K562 (cell line): Measurements from ENCODE around the gene IL23A. TPM values are rescaled to one million over a fixed set of nuclear protein-coding genes. Genes with fewer than 3 reads are reported as not detected.

ENCODE experiments used
- ARID1B ChIP-seq: fragments of 450-650 bp; IDR thresholded peaks from 2 replicates; pipeline ENCODE4 v1.6.1; 2016; ENCODE audit warnings: antibody characterized with exemption, mild to moderate bottlenecking, inconsistent platforms
- CC2D1A ChIP-seq: fragments of 450-650 bp; IDR thresholded peaks from 2 replicates; pipeline ENCODE4 v1.6.1; 2017; ENCODE audit warnings: mild to moderate bottlenecking
- CREM ChIP-seq: IDR thresholded peaks from 2 replicates; pipeline ENCODE4 v1.6.1; 2014; ENCODE audit warnings: antibody characterized with exemption, low read depth
- ETV6 ChIP-seq, 3 experiments: fragments of 150-350 bp in 1 of 3; sonication (generic) in 1 of 3; formaldehyde crosslinking in 1 of 3; IDR thresholded peaks; 2 replicates each; pipeline versions ENCODE4 v1.6.1 to v1.8.0; 2014 to 2022; ENCODE audit warnings: borderline replicate concordance in 2 of 3, low read depth in 2 of 3, antibody characterized with exemption in 1 of 3, low read length in 1 of 3, mild to moderate bottlenecking in 1 of 3, missing genetic modification reagents in 1 of 3
- HOXB6 ChIP-seq: fragments of 250-450 bp; sonication (Bioruptor Pico); IDR thresholded peaks from 2 replicates; pipeline ENCODE4 v1.5.1; 2022; ENCODE audit warnings: mild to moderate bottlenecking, borderline replicate concordance
- MAZ ChIP-seq, 2 experiments: fragments of 450-650 bp in 1 of 2; sonication (generic) in 1 of 2; formaldehyde crosslinking; IDR thresholded peaks in 1 of 2; conservative IDR thresholded peaks in 1 of 2; 2 replicates each; pipeline versions ENCODE4 v1.4.0 to v1.5.0; 2020; ENCODE audit warnings: mild to moderate bottlenecking in 1 of 2, missing genetic modification reagents in 1 of 2
- MEF2A ChIP-seq: IDR thresholded peaks from 2 replicates; pipeline ENCODE4 v1.6.1; 2011; ENCODE audit warnings: low read depth, mild to moderate bottlenecking, low read length, moderate library complexity; ENCODE audit not compliant: control insufficient read depth
- NFIC ChIP-seq: fragments of 450-650 bp; IDR thresholded peaks from 2 replicates; pipeline ENCODE4 v1.6.1; 2017; ENCODE audit warnings: mild to moderate bottlenecking, inconsistent platforms
- PHF21A ChIP-seq: fragments of 450-650 bp; IDR thresholded peaks from 2 replicates; pipeline ENCODE4 v1.6.1; 2017; ENCODE audit warnings: low read depth, borderline replicate concordance
- PRPF4 ChIP-seq: fragments of 200-400 bp; formaldehyde crosslinking; IDR thresholded peaks from one replicate; pipeline ENCODE4 v1.6.1; 2017; ENCODE audit warnings: low read length, low read depth, mild to moderate bottlenecking; ENCODE audit not compliant: insufficient read depth, poor library complexity, severe bottlenecking
- RAD21 ChIP-seq, 2 experiments: fragments of 250-450 bp in 1 of 2; fragments of 450-650 bp in 1 of 2; sonication (Bioruptor Pico) in 1 of 2; formaldehyde crosslinking in 1 of 2; IDR thresholded peaks in 1 of 2; conservative IDR thresholded peaks in 1 of 2; 2 replicates each; pipeline versions ENCODE4 v1.4.0 to v1.8.0; 2020 to 2022; ENCODE audit warnings: mild to moderate bottlenecking in 2 of 2, moderate library complexity in 1 of 2
- RUNX1 ChIP-seq: sonication (generic); IDR thresholded peaks from 2 replicates; pipeline ENCODE4 v1.6.1; 2016; ENCODE audit warnings: antibody characterized with exemption, low read depth
- TARDBP ChIP-seq: fragments of 450-650 bp; IDR thresholded peaks from 2 replicates; pipeline ENCODE4 v1.6.1; 2016
- TRIM24 ChIP-seq, 2 experiments: fragments of 450-650 bp; IDR thresholded peaks; 2 replicates each; pipeline ENCODE4 v1.6.1; 2016
- ZEB2 ChIP-seq: fragments of 450-650 bp; IDR thresholded peaks from 2 replicates; pipeline ENCODE4 v1.6.1; 2016
- ZNF165 ChIP-seq: fragments of 250-450 bp; sonication (Bioruptor Pico); IDR thresholded peaks from 2 replicates; pipeline ENCODE4 v1.4.0; 2020; ENCODE audit warnings: borderline replicate concordance
- polyA plus RNA-seq, 8 experiments: library from polyadenylated mRNA; depleted of rRNA in 4 of 8; stranded (reverse) in 5 of 8; unstranded in 3 of 8; fragments of >200 nt; fragmentation: Nextera tagmentation in 2 of 8; fragmentation: Illumina TruSeq in 1 of 8; extraction: Ambion mirVana in 2 of 8; extraction: Trizol in 1 of 8; gene quantifications; 2 replicates each; pipeline versions ENCODE4 v1.2.1 to v1.2.3, GENCODE V29; 2011 to 2014; ENCODE audit warnings: inconsistent platforms in 1 of 8, missing spikeins in 1 of 8
- total RNA-seq, 7 experiments: library from RNA; depleted of rRNA in 6 of 7; stranded (reverse); fragments of >200 nt in 6 of 7; fragmentation: Illumina TruSeq in 2 of 7; extraction: Trizol in 2 of 7; gene quantifications; 2 replicates each; pipeline versions ENCODE4 v1.2.1 to v1.2.3, GENCODE V29; 2011 to 2021; ENCODE audit warnings: low replicate concordance in 1 of 7
- TF ChIP-seq, protein P1 (sequence below): fragments of 450-650 bp; IDR thresholded peaks from 2 replicates; pipeline ENCODE4 v1.6.1; 2016; ENCODE audit warnings: low read depth, mild to moderate bottlenecking, moderate library complexity
- TF ChIP-seq, protein P2 (sequence below): fragments of 450-650 bp; formaldehyde crosslinking; IDR thresholded peaks from 2 replicates; pipeline ENCODE4 v1.4.0; 2020; ENCODE audit warnings: mild to moderate bottlenecking
- TF ChIP-seq, protein P3 (sequence below): fragments of 450-650 bp; conservative IDR thresholded peaks from 2 replicates; pipeline ENCODE4 v1.6.1; 2016; ENCODE audit warnings: missing genetic modification characterization, low read depth, mild to moderate bottlenecking, control low read depth, missing compliant biosample characterization
- TF ChIP-seq, protein P4 (sequence below), 2 experiments: IDR thresholded peaks; 2 replicates each; pipeline ENCODE4 v1.6.1; 2011; ENCODE audit warnings: borderline replicate concordance in 1 of 2, control low read depth in 1 of 2, low read depth in 1 of 2, low read length in 1 of 2, mild to moderate bottlenecking in 1 of 2, mixed read lengths in 1 of 2, moderate library complexity in 1 of 2; ENCODE audit not compliant: insufficient read depth in 1 of 2, insufficient read length in 1 of 2, poor library complexity in 1 of 2, severe bottlenecking in 1 of 2; ENCODE audit errors: extremely low read depth in 1 of 2
- TF ChIP-seq, protein P5 (sequence below): conservative IDR thresholded peaks from 2 replicates; pipeline ENCODE4 v1.6.1; 2011; ENCODE audit warnings: low read depth, mild to moderate bottlenecking, low read length; ENCODE audit not compliant: control insufficient read depth

IL23A gene
- total and polyA plus RNA-seq, 9 of the 15 experiments (the other 6 are each of a cell fraction or from before 2014, with no cell fraction given), result 4.4 to 37.2 (median 9.6) TPM

DNA sequence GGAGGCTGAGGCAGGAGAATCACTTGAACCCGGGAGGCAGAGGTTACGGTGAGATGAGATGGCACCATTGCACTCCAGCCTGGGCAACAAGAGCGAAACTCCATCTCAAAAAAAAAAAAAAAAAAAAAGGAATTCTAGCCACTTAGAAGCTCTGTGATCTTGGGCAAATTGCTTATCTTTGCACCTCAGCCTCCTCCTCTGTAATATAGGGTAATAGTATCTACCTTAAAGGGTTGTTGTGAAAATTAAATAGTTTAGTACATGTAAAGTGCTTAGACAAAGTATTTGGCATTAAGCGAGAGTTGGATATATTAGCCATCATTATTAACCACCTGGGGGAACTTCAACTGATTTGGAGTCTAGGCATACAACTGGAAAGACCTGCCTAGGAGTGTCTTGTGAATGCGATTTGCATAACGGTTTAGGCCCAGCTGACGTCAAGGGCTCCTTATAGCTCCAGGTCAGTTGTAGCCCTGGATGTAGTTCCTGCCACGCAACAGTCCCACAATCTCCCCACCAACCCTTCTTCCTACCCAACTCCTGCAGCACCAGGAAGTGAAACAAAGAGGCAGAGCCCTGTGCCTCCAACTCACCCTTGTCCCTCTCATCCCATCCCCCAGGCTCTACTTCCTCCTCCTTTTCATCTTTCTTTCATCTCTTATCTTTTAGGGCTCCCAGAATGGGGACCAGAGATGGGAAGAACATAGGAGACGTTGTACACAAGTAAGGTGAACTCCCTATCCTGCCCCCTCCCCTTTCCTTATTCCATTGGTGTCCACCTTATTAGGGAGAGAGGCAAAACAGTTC is 2.1 kb upstream of the IL23A start (continued):
- peak; percentile 95 for TF ChIP-seq MEF2A
- TF ChIP-seq CREM, result peak; percentile 95
- peak; percentile 22; the same call in 1 of the 2 replicates for TF ChIP-seq NFIC
- peak; percentile 71; the same call in 1 of the 2 replicates for TF ChIP-seq ZEB2
- peak; percentile 60; a peak in 3 of 4 replicates for TF ChIP-seq MAZ (CRISPR knock-in tag; conservative IDR thresholded peaks at IDR 0.05 in 1 of 2, IDR thresholded peaks at IDR 0.05 in 1 of 2)
- TF ChIP-seq, protein P1, sequence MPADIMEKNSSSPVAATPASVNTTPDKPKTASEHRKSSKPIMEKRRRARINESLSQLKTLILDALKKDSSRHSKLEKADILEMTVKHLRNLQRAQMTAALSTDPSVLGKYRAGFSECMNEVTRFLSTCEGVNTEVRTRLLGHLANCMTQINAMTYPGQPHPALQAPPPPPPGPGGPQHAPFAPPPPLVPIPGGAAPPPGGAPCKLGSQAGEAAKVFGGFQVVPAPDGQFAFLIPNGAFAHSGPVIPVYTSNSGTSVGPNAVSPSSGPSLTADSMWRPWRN, result no peak
- TF ChIP-seq PRPF4, result no peak
- TF ChIP-seq PHF21A, result no peak
- TF ChIP-seq, protein P2, sequence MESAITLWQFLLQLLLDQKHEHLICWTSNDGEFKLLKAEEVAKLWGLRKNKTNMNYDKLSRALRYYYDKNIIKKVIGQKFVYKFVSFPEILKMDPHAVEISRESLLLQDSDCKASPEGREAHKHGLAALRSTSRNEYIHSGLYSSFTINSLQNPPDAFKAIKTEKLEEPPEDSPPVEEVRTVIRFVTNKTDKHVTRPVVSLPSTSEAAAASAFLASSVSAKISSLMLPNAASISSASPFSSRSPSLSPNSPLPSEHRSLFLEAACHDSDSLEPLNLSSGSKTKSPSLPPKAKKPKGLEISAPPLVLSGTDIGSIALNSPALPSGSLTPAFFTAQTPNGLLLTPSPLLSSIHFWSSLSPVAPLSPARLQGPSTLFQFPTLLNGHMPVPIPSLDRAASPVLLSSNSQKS, result no peak
- TF ChIP-seq TARDBP, result 0 out of 2 replicates have a peak, but pooled peaks have one; percentile 71
- TF ChIP-seq, protein P3, sequence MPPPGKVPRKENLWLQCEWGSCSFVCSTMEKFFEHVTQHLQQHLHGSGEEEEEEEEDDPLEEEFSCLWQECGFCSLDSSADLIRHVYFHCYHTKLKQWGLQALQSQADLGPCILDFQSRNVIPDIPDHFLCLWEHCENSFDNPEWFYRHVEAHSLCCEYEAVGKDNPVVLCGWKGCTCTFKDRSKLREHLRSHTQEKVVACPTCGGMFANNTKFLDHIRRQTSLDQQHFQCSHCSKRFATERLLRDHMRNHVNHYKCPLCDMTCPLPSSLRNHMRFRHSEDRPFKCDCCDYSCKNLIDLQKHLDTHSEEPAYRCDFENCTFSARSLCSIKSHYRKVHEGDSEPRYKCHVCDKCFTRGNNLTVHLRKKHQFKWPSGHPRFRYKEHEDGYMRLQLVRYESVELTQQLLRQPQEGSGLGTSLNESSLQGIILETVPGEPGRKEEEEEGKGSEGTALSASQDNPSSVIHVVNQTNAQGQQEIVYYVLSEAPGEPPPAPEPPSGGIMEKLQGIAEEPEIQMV (tag), result 0 out of 2 replicates have a peak, but pooled peaks have one; percentile 20
- TF ChIP-seq TRIM24 (IDR thresholded peaks at IDR 0.05), result peak; percentile 26 to 36; a peak in 2 of 4 replicates
- no peak for TF ChIP-seq RAD21 (CRISPR knock-in tag; conservative IDR thresholded peaks at IDR 0.05 in 1 of 2, IDR thresholded peaks at IDR 0.05 in 1 of 2)
- no peak for TF ChIP-seq RUNX1
- TF ChIP-seq ARID1B, result peak; percentile 56
- TF ChIP-seq, protein P4, sequence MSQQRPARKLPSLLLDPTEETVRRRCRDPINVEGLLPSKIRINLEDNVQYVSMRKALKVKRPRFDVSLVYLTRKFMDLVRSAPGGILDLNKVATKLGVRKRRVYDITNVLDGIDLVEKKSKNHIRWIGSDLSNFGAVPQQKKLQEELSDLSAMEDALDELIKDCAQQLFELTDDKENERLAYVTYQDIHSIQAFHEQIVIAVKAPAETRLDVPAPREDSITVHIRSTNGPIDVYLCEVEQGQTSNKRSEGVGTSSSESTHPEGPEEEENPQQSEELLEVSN (IDR thresholded peaks at IDR 0.05; ENCODE audit: borderline replicate concordance in 1 of 2, extremely low read depth in 1 of 2, insufficient read depth in 1 of 2, insufficient read length in 1 of 2, low read depth in 1 of 2, low read length in 1 of 2, poor library complexity in 1 of 2, severe bottlenecking in 1 of 2), result peak in 1 of 2 experiments; percentile 26
- peak; percentile 65 to 73; a peak in 2 of 4 replicates for TF ChIP-seq ETV6 (IDR thresholded peaks at IDR 0.05; ENCODE audit: borderline replicate concordance in 1 of 2, low read depth in 2 of 2, low read length in 1 of 2)
- TF ChIP-seq ETV6 (CRISPR knock-in tag; IDR thresholded peaks at IDR 0.05; ENCODE audit: borderline replicate concordance), result no peak
- TF ChIP-seq ZNF165, result no peak
- TF ChIP-seq CC2D1A, result peak; percentile 9; the same call in 1 of the 2 replicates
- TF ChIP-seq, protein P5, sequence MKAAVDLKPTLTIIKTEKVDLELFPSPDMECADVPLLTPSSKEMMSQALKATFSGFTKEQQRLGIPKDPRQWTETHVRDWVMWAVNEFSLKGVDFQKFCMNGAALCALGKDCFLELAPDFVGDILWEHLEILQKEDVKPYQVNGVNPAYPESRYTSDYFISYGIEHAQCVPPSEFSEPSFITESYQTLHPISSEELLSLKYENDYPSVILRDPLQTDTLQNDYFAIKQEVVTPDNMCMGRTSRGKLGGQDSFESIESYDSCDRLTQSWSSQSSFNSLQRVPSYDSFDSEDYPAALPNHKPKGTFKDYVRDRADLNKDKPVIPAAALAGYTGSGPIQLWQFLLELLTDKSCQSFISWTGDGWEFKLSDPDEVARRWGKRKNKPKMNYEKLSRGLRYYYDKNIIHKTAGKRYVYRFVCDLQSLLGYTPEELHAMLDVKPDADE, result no peak
- TF ChIP-seq HOXB6, result no peak
